WTC11 (cell line): ENCODE results near the gene PSMG1. TPM values are rescaled to one million over a fixed set of nuclear protein-coding genes. Genes with fewer than 3 reads are reported as not detected.

ENCODE experiments used
- ATAC-seq: fragments of 200-7000 bp; cut with Tn5 transposase; 2 replicates; pipeline ENCODE4 v1.10.0; 2021; ENCODE audit warnings: mild to moderate bottlenecking, moderate library complexity
- CTCF ChIA-PET: fragments of 300-600 bp; sonication (Branson Sonifier 250); formaldehyde crosslinking; loops from one replicate; lab custom pipeline; 2021; ENCODE audit warnings: antibody characterized with exemption; lab: Charles Lee
- POLR2A ChIA-PET: fragments of 350-600 bp; sonication (Branson Sonifier 250); formaldehyde crosslinking; loops from one replicate; lab custom pipeline; 2021; ENCODE audit warnings: antibody characterized with exemption; lab: Charles Lee
- DNase-seq: peaks from one replicate; pipeline ENCODE4 v3.0.0; 2021; ENCODE audit warnings: low spot score
- H3K27ac Mint-ChIP-seq: 2 replicates; pipeline ENCODE4 v1.8.0; 2021; ENCODE audit warnings: mixed read lengths
- H3K27me3 Mint-ChIP-seq: 2 replicates; pipeline ENCODE4 v1.8.0; 2021; ENCODE audit warnings: low read depth, mild to moderate bottlenecking, moderate library complexity, mixed read lengths
- H3K36me3 Mint-ChIP-seq: 2 replicates; pipeline ENCODE4 v1.8.0; 2021; ENCODE audit warnings: mixed read lengths
- H3K4me1 Mint-ChIP-seq: 2 replicates; pipeline ENCODE4 v1.8.0; 2022; ENCODE audit warnings: mixed read lengths
- H3K4me3 Mint-ChIP-seq: 2 replicates; pipeline ENCODE4 v1.8.0; 2021; ENCODE audit warnings: mild to moderate bottlenecking, moderate library complexity, mixed read lengths
- H3K9me3 Mint-ChIP-seq: 2 replicates; pipeline ENCODE4 v1.8.0; 2021; ENCODE audit warnings: mixed read lengths
- ARID4B ChIP-seq: sonication (generic); formaldehyde crosslinking; IDR thresholded peaks from 2 replicates; pipeline ENCODE4 v1.8.0; 2023; ENCODE audit warnings: missing genetic modification reagents, mild to moderate bottlenecking, borderline replicate concordance
- CBFB ChIP-seq: sonication (generic); formaldehyde crosslinking; IDR thresholded peaks from 2 replicates; pipeline ENCODE4 v1.8.1; 2022; ENCODE audit warnings: mild to moderate bottlenecking, low read depth, missing genetic modification reagents
- CDX4 ChIP-seq: fragments of 250-450 bp; sonication (Bioruptor Pico); IDR thresholded peaks from 2 replicates; pipeline ENCODE4 v1.9.0; 2021; ENCODE audit warnings: moderate library complexity, mild to moderate bottlenecking, inconsistent platforms, borderline replicate concordance
- CREB1 ChIP-seq: sonication (generic); formaldehyde crosslinking; IDR thresholded peaks from 2 replicates; pipeline ENCODE4 v1.8.0; 2023; ENCODE audit warnings: mild to moderate bottlenecking, missing genetic modification reagents
- E2F4 ChIP-seq: sonication (generic); formaldehyde crosslinking; IDR thresholded peaks from 2 replicates; pipeline ENCODE4 v1.8.1; 2022; ENCODE audit warnings: low read depth, mild to moderate bottlenecking, moderate library complexity, missing genetic modification reagents, borderline replicate concordance
- ELF4 ChIP-seq: sonication (generic); formaldehyde crosslinking; IDR thresholded peaks from 2 replicates; pipeline ENCODE4 v1.8.1; 2022; ENCODE audit warnings: low read depth, mild to moderate bottlenecking, moderate library complexity, missing genetic modification reagents
- GABPB1 ChIP-seq: sonication (generic); formaldehyde crosslinking; IDR thresholded peaks from 2 replicates; pipeline ENCODE4 v1.8.1; 2023; ENCODE audit warnings: mild to moderate bottlenecking, missing genetic modification reagents
- GRHL2 ChIP-seq: fragments of 250-450 bp; sonication (Bioruptor Pico); IDR thresholded peaks from 2 replicates; pipeline ENCODE4 v1.8.0; 2022; ENCODE audit warnings: mild to moderate bottlenecking, moderate library complexity; ENCODE audit not compliant: insufficient replicate concordance, severe bottlenecking
- MAX ChIP-seq: sonication (generic); formaldehyde crosslinking; IDR thresholded peaks from 2 replicates; pipeline ENCODE4 v1.8.0; 2022; ENCODE audit warnings: mild to moderate bottlenecking, missing genetic modification reagents
- PRRX2 ChIP-seq: fragments of 250-450 bp; sonication (Bioruptor Pico); IDR thresholded peaks from 2 replicates; pipeline ENCODE4 v1.8.0; 2021; ENCODE audit warnings: mild to moderate bottlenecking
- RELA ChIP-seq: sonication (generic); formaldehyde crosslinking; IDR thresholded peaks from 2 replicates; pipeline ENCODE4 v1.8.1; 2022; ENCODE audit warnings: missing genetic modification reagents, mild to moderate bottlenecking, borderline replicate concordance
- SP1 ChIP-seq: sonication (generic); formaldehyde crosslinking; conservative IDR thresholded peaks from 2 replicates; pipeline ENCODE4 v1.8.1; 2022; ENCODE audit warnings: missing genetic modification reagents
- TEAD1 ChIP-seq: sonication (generic); formaldehyde crosslinking; IDR thresholded peaks from 2 replicates; pipeline ENCODE4 v1.8.0; 2022; ENCODE audit warnings: mild to moderate bottlenecking, missing genetic modification reagents
- TEAD4 ChIP-seq: sonication (generic); formaldehyde crosslinking; IDR thresholded peaks from 2 replicates; pipeline ENCODE4 v1.8.0; 2022; ENCODE audit warnings: mild to moderate bottlenecking, missing genetic modification reagents
- USF1 ChIP-seq: sonication (generic); formaldehyde crosslinking; IDR thresholded peaks from 2 replicates; pipeline ENCODE4 v1.8.0; 2022; ENCODE audit warnings: mild to moderate bottlenecking, missing genetic modification reagents
- ZNF232 ChIP-seq: sonication (generic); formaldehyde crosslinking; IDR thresholded peaks from 2 replicates; pipeline ENCODE4 v1.8.0; 2022; ENCODE audit warnings: mild to moderate bottlenecking, missing genetic modification reagents
- ZNF281 ChIP-seq: sonication (generic); formaldehyde crosslinking; IDR thresholded peaks from 2 replicates; pipeline ENCODE4 v1.8.0; 2023; ENCODE audit warnings: mild to moderate bottlenecking, missing genetic modification reagents
- ZNF532 ChIP-seq: fragments of 250-450 bp; sonication (Bioruptor Pico); IDR thresholded peaks from 2 replicates; pipeline ENCODE4 v1.9.0; 2021; ENCODE audit warnings: mild to moderate bottlenecking, borderline replicate concordance
- total RNA-seq: library from RNA; stranded (reverse); gene quantifications from 3 replicates; pipeline ENCODE4 v1.2.3, GENCODE V29; 2021

PSMG1 gene
- total RNA-seq, 1 experiment from 2014 or later, result 70.4 TPM

- no peak for TF ChIP-seq ARID4B (CRISPR knock-in tag)
- no peak for TF ChIP-seq SP1 (CRISPR knock-in tag)
- TF ChIP-seq MAX, result no peak
- TF ChIP-seq ZNF281 (CRISPR knock-in tag), result no peak
- TF ChIP-seq ZNF532 (CRISPR knock-in tag), result no peak
These were observed 2.7 kb downstream of the PSMG1 start (continued) for GRCh38 chr21:39180429-39181019.

- no peaks in the 10 kb centered on the region for H3K27me3 Mint-ChIP-seq
- H3K27ac Mint-ChIP-seq, result no peak overlapping the region
- no peak overlapping the region for H3K4me3 Mint-ChIP-seq
- peaks cover 42% of the 10 kb centered on the region for H3K36me3 Mint-ChIP-seq
- no peak for ATAC-seq
- POLR2A ChIA-PET, result interaction anchor here (0.5 kb wide), 1 partner anchor 377 kb away, joined by 4 read pairs; no protein-coding TSS in a partner anchor
- H3K9me3 Mint-ChIP-seq, result no peaks in the 10 kb centered on the region
- no peak for DNase-seq
- H3K4me1 Mint-ChIP-seq, result peaks cover 13% of the 10 kb centered on the region
- CTCF ChIA-PET, result no interaction called here
- no peak for TF ChIP-seq CBFB
- no peak for TF ChIP-seq TEAD4 (CRISPR knock-in tag)
- TF ChIP-seq RELA (CRISPR knock-in tag), result no peak
- no peak for TF ChIP-seq TEAD1 (CRISPR knock-in tag)
- no peak for TF ChIP-seq ELF4 (CRISPR knock-in tag)
- TF ChIP-seq ZNF281 (CRISPR knock-in tag), result no peak
- TF ChIP-seq CREB1, result no peak
- no peak for TF ChIP-seq CDX4 (CRISPR knock-in tag)
- no peak for TF ChIP-seq E2F4 (CRISPR knock-in tag)
- TF ChIP-seq PRRX2, result no peak
- no peak for TF ChIP-seq ZNF232 (CRISPR knock-in tag)
- TF ChIP-seq USF1, result no peak
- no peak for TF ChIP-seq SP1 (CRISPR knock-in tag)
- no peak for TF ChIP-seq GRHL2 (CRISPR knock-in tag)
- no peak for TF ChIP-seq GABPB1 (CRISPR knock-in tag)
These were observed 4.8 kb downstream of the PSMG1 start for GRCh38 chr21:39178421-39178820.
